K562 (cell line): Measurements from ENCODE around the gene TRMT2B. TPM values are rescaled to one million over a fixed set of nuclear protein-coding genes. Genes with fewer than 3 reads are reported as not detected.

Experiments
- BMI1 ChIP-seq: fragments of 150-350 bp; IDR thresholded peaks from 2 replicates; pipeline ENCODE4 v1.6.1; 2014; ENCODE audit warnings: low read length
- NFYB ChIP-seq: IDR thresholded peaks from 2 replicates; pipeline ENCODE4 v1.6.1; 2011; ENCODE audit warnings: mild to moderate bottlenecking, moderate library complexity; ENCODE audit not compliant: insufficient read length; ENCODE audit errors: extremely low read depth
- SAFB ChIP-seq: fragments of 200-400 bp; formaldehyde crosslinking; IDR thresholded peaks from 2 replicates; pipeline ENCODE4 v1.6.1; 2017; ENCODE audit warnings: low read depth, low read length, borderline replicate concordance
- SLC30A9 ChIP-seq: fragments of 250-450 bp; sonication (Bioruptor Pico); IDR thresholded peaks from 2 replicates; pipeline ENCODE4 v1.8.0; 2022; ENCODE audit warnings: mild to moderate bottlenecking, moderate library complexity
- ZNF197 ChIP-seq: fragments of 200-800 bp; sonication (Bioruptor generic); IDR thresholded peaks from 2 replicates; pipeline ENCODE4 v1.6.1; 2016; ENCODE audit warnings: low read depth, missing genetic modification characterization, missing compliant biosample characterization
- polyA plus RNA-seq, 8 experiments: library from polyadenylated mRNA; depleted of rRNA in 4 of 8; stranded (reverse) in 5 of 8; unstranded in 3 of 8; fragments of >200 nt; fragmentation: Nextera tagmentation in 2 of 8; fragmentation: Illumina TruSeq in 1 of 8; extraction: Ambion mirVana in 2 of 8; extraction: Trizol in 1 of 8; gene quantifications; 2 replicates each; pipeline versions ENCODE4 v1.2.1 to v1.2.3, GENCODE V29; 2011 to 2014; ENCODE audit warnings: inconsistent platforms in 1 of 8, missing spikeins in 1 of 8
- total RNA-seq, 7 experiments: library from RNA; depleted of rRNA in 6 of 7; stranded (reverse); fragments of >200 nt in 6 of 7; fragmentation: Illumina TruSeq in 2 of 7; extraction: Trizol in 2 of 7; gene quantifications; 2 replicates each; pipeline versions ENCODE4 v1.2.1 to v1.2.3, GENCODE V29; 2011 to 2021; ENCODE audit warnings: low replicate concordance in 1 of 7
- TF ChIP-seq, protein P1 (sequence below): sonication (generic); formaldehyde crosslinking; IDR thresholded peaks from 2 replicates; pipeline ENCODE4 v1.8.0; 2022; ENCODE audit warnings: mild to moderate bottlenecking, missing genetic modification reagents
- TF ChIP-seq, protein P2 (sequence below): fragments of 450-650 bp; IDR thresholded peaks from 2 replicates; pipeline ENCODE4 v1.6.1; 2016; ENCODE audit warnings: mild to moderate bottlenecking, moderate library complexity
- TF ChIP-seq, protein P3 (sequence below): fragments of 450-650 bp; formaldehyde crosslinking; IDR thresholded peaks from 2 replicates; pipeline ENCODE4 v1.4.0; 2020; ENCODE audit warnings: mild to moderate bottlenecking
- TF ChIP-seq, protein P4 (sequence below): sonication (generic); formaldehyde crosslinking; IDR thresholded peaks from 2 replicates; pipeline ENCODE4 v1.9.0; 2022; ENCODE audit warnings: mild to moderate bottlenecking, missing genetic modification reagents

The TRMT2B gene
- total and polyA plus RNA-seq, 9 of the 15 experiments (the other 6 are each of a cell fraction or from before 2014, with no cell fraction given), result 3.9 to 23.4 (median 18.1) TPM

DNA sequence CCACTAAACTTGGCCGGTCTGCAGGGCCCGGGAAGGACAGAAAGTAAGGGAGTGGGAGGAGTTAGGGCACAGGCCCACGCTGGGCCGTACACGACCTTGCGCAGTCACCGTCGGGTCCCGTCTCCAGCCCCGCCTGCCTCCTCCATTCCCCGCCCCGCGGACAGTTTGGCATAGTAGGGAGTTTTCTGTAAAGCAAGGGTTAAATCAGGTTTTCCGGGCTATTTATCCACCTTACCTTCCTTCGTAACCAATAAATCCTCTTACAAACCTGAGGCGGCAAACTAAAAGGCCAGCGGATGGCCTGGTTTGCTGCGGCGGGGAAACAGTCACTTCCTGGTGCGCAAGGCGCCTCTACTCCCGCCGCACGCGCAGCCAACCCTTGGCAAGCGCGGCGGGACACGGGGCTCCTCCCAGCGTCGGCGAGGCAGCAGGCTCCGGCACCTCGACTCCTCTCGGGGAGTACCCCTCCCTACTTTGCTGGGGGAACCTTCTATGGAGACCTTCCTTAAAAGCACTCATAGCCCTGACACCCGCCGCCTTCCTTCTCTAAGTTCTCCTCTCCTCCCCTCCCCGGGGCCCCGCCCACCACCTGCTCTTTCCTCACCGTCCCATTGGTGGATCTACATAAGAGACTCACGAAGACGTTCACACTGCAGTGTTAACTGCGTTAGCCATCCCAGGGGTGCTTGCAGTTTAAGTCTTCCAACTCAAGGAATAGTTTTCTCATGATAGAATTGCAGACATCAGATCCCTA is at the start of gene TRMT2B (continued):
- TF ChIP-seq, protein P1, sequence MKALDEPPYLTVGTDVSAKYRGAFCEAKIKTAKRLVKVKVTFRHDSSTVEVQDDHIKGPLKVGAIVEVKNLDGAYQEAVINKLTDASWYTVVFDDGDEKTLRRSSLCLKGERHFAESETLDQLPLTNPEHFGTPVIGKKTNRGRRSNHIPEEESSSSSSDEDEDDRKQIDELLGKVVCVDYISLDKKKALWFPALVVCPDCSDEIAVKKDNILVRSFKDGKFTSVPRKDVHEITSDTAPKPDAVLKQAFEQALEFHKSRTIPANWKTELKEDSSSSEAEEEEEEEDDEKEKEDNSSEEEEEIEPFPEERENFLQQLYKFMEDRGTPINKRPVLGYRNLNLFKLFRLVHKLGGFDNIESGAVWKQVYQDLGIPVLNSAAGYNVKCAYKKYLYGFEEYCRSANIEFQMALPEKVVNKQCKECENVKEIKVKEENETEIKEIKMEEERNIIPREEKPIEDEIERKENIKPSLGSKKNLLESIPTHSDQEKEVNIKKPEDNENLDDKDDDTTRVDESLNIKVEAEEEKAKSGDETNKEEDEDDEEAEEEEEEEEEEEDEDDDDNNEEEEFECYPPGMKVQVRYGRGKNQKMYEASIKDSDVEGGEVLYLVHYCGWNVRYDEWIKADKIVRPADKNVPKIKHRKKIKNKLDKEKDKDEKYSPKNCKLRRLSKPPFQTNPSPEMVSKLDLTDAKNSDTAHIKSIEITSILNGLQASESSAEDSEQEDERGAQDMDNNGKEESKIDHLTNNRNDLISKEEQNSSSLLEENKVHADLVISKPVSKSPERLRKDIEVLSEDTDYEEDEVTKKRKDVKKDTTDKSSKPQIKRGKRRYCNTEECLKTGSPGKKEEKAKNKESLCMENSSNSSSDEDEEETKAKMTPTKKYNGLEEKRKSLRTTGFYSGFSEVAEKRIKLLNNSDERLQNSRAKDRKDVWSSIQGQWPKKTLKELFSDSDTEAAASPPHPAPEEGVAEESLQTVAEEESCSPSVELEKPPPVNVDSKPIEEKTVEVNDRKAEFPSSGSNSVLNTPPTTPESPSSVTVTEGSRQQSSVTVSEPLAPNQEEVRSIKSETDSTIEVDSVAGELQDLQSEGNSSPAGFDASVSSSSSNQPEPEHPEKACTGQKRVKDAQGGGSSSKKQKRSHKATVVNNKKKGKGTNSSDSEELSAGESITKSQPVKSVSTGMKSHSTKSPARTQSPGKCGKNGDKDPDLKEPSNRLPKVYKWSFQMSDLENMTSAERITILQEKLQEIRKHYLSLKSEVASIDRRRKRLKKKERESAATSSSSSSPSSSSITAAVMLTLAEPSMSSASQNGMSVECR (CRISPR knock-in tag), result peak; percentile 50
- TF ChIP-seq SAFB (no peak), BMI1 (no peak), SLC30A9 (CRISPR knock-in tag) (no peak), ZNF197 (no peak), NFYB (peak; percentile 11)
- TF ChIP-seq, protein P2, sequence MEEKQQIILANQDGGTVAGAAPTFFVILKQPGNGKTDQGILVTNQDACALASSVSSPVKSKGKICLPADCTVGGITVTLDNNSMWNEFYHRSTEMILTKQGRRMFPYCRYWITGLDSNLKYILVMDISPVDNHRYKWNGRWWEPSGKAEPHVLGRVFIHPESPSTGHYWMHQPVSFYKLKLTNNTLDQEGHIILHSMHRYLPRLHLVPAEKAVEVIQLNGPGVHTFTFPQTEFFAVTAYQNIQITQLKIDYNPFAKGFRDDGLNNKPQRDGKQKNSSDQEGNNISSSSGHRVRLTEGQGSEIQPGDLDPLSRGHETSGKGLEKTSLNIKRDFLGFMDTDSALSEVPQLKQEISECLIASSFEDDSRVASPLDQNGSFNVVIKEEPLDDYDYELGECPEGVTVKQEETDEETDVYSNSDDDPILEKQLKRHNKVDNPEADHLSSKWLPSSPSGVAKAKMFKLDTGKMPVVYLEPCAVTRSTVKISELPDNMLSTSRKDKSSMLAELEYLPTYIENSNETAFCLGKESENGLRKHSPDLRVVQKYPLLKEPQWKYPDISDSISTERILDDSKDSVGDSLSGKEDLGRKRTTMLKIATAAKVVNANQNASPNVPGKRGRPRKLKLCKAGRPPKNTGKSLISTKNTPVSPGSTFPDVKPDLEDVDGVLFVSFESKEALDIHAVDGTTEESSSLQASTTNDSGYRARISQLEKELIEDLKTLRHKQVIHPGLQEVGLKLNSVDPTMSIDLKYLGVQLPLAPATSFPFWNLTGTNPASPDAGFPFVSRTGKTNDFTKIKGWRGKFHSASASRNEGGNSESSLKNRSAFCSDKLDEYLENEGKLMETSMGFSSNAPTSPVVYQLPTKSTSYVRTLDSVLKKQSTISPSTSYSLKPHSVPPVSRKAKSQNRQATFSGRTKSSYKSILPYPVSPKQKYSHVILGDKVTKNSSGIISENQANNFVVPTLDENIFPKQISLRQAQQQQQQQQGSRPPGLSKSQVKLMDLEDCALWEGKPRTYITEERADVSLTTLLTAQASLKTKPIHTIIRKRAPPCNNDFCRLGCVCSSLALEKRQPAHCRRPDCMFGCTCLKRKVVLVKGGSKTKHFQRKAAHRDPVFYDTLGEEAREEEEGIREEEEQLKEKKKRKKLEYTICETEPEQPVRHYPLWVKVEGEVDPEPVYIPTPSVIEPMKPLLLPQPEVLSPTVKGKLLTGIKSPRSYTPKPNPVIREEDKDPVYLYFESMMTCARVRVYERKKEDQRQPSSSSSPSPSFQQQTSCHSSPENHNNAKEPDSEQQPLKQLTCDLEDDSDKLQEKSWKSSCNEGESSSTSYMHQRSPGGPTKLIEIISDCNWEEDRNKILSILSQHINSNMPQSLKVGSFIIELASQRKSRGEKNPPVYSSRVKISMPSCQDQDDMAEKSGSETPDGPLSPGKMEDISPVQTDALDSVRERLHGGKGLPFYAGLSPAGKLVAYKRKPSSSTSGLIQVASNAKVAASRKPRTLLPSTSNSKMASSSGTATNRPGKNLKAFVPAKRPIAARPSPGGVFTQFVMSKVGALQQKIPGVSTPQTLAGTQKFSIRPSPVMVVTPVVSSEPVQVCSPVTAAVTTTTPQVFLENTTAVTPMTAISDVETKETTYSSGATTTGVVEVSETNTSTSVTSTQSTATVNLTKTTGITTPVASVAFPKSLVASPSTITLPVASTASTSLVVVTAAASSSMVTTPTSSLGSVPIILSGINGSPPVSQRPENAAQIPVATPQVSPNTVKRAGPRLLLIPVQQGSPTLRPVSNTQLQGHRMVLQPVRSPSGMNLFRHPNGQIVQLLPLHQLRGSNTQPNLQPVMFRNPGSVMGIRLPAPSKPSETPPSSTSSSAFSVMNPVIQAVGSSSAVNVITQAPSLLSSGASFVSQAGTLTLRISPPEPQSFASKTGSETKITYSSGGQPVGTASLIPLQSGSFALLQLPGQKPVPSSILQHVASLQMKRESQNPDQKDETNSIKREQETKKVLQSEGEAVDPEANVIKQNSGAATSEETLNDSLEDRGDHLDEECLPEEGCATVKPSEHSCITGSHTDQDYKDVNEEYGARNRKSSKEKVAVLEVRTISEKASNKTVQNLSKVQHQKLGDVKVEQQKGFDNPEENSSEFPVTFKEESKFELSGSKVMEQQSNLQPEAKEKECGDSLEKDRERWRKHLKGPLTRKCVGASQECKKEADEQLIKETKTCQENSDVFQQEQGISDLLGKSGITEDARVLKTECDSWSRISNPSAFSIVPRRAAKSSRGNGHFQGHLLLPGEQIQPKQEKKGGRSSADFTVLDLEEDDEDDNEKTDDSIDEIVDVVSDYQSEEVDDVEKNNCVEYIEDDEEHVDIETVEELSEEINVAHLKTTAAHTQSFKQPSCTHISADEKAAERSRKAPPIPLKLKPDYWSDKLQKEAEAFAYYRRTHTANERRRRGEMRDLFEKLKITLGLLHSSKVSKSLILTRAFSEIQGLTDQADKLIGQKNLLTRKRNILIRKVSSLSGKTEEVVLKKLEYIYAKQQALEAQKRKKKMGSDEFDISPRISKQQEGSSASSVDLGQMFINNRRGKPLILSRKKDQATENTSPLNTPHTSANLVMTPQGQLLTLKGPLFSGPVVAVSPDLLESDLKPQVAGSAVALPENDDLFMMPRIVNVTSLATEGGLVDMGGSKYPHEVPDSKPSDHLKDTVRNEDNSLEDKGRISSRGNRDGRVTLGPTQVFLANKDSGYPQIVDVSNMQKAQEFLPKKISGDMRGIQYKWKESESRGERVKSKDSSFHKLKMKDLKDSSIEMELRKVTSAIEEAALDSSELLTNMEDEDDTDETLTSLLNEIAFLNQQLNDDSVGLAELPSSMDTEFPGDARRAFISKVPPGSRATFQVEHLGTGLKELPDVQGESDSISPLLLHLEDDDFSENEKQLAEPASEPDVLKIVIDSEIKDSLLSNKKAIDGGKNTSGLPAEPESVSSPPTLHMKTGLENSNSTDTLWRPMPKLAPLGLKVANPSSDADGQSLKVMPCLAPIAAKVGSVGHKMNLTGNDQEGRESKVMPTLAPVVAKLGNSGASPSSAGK, result peak; percentile 91
- TF ChIP-seq, protein P3, sequence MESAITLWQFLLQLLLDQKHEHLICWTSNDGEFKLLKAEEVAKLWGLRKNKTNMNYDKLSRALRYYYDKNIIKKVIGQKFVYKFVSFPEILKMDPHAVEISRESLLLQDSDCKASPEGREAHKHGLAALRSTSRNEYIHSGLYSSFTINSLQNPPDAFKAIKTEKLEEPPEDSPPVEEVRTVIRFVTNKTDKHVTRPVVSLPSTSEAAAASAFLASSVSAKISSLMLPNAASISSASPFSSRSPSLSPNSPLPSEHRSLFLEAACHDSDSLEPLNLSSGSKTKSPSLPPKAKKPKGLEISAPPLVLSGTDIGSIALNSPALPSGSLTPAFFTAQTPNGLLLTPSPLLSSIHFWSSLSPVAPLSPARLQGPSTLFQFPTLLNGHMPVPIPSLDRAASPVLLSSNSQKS (CRISPR knock-in tag), result no peak
- TF ChIP-seq, protein P4, sequence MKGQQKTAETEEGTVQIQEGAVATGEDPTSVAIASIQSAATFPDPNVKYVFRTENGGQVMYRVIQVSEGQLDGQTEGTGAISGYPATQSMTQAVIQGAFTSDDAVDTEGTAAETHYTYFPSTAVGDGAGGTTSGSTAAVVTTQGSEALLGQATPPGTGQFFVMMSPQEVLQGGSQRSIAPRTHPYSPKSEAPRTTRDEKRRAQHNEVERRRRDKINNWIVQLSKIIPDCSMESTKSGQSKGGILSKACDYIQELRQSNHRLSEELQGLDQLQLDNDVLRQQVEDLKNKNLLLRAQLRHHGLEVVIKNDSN (CRISPR knock-in tag), result no peak
